ENCODE data around the gene ZNF778. TPM values are rescaled to one million over a fixed set of nuclear protein-coding genes. Genes with fewer than 3 reads are reported as not detected.

Gene ZNF778
- total RNA-seq, 1 donor, result 34.2 TPM

DNA sequence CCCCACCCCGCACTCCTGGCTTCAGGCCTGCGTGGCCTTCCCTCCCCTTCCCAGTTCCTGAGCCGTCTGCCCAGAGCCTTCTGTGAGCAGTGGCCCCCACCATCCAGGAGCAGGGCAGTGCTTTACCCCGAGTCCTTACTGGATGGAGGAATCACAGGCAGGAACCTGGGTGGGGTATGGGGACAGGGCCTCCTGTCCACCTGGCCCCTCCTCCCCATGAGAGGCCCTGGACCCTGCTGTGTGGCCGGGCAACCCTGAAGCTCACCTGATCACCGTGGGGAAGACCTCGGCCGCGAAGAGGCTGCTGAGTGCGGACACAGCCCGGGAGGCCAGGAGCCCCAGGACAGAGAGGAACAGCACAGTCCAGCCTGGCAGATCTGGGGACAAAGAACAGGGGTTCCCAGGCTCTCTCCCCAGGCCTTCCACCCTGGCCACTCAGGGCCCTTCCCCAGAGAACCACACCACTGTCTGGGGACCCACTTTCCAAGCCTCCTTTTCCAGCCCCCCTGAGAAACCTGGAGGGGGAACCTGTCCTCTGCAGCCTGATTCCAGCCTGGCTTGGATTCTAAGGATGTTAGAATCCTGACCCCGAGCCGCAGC, 20.4 kb upstream of the ZNF778 start:
- Histone ChIP-seq H3K9me3 (ENCODE audit: low read depth, low read length) (no peaks in the 10 kb centered on the region), H3K4me1 (ENCODE audit: insufficient read depth, low read length) (peaks cover 16% of the 10 kb centered on the region), H3K27me3 (ENCODE audit: insufficient read depth, low read length) (peaks cover 12% of the 10 kb centered on the region), H3K4me3 (ENCODE audit: low read length) (no peak overlapping the region)

DNA sequence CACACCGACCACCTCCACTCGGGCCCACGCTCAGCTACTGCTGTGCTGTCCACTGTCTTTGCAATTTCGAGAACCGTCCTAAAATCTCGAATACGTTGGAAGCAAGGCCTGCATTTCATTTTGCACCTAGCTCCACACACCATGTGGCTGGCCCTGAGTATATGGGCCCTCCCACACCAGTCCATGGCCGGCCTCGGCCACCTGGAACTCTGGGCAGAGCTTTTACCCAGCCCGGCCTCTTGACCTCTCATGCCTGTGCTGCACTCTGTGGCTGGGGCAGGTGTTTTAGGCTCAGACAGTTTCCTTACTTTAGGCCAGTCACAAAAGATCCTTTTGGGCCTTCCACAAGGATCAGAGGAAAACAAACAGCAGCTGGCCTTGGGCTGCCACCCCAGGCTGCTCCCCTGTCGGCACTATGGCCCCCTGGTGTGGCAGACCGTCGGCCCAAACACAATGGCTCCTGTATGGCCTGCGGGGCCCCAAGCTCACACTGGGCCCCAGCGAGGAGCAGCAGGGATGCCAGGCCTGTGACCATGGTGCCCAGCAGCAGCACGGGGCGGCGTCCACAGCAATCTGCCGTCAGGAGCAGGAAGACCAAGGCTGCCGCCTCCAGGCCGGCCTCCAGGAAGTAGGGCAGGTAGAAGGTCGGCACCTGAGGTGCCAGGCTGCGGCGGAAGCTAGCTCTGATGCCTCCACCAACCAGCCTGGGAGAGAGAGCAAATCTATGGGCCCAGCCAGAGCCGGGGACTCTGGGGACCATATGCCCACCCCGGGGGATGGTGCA, 19.7 kb upstream of the ZNF778 start:
- Histone ChIP-seq H3K4me1 (ENCODE audit: insufficient read depth, low read length) (peaks cover 14% of the 10 kb centered on the region), H3K27me3 (ENCODE audit: insufficient read depth, low read length) (peaks cover 19% of the 10 kb centered on the region), H3K9me3 (ENCODE audit: low read depth, low read length) (no peaks in the 10 kb centered on the region), H3K4me3 (ENCODE audit: low read length) (no peak overlapping the region)

DNA sequence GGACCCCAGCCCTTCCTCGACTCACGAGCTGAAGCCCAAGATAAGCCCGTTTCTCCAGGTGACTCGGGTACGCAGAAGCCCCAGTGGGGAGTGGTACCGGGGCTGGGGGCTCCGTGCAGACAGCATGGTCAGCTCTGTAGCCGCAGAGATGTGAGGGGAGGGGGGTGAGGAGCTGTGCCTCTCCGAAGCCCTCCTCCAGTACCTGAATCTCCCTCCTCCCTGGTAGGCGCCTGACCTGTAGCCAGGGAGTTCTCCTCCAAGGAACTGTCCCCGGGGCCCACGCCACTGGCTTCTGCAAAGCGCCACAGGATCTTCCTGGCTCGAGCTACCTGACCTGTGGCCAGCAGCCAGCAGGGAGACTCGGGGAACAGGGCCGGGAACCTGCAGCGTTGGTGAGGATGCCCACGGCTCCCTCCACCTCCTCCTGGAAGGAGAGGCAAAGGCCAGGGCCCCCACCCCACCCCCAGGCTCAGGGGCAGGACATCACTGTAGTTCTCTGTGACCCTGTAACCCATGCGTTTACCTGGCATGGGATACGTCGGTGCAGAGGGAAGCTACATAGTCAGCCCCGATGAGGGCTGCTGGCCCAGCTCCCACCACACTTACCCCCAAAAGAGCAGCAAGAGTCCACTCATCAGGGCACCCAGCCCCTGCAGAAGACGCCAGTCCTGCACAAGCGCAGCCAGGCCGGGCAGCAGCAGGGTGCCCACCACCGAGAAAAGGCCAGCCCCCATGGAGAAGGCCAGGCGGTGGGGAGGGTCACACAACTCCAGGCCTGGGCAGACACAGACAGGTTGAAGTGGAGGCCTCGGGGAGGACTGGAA, 18.9 kb upstream of the ZNF778 start:
- Histone ChIP-seq H3K4me3 (ENCODE audit: low read length) (no peak overlapping the region), H3K9me3 (ENCODE audit: low read depth, low read length) (no peaks in the 10 kb centered on the region), H3K27me3 (ENCODE audit: insufficient read depth, low read length) (peaks cover 27% of the 10 kb centered on the region), H3K4me1 (ENCODE audit: insufficient read depth, low read length) (peaks cover 14% of the 10 kb centered on the region)

DNA sequence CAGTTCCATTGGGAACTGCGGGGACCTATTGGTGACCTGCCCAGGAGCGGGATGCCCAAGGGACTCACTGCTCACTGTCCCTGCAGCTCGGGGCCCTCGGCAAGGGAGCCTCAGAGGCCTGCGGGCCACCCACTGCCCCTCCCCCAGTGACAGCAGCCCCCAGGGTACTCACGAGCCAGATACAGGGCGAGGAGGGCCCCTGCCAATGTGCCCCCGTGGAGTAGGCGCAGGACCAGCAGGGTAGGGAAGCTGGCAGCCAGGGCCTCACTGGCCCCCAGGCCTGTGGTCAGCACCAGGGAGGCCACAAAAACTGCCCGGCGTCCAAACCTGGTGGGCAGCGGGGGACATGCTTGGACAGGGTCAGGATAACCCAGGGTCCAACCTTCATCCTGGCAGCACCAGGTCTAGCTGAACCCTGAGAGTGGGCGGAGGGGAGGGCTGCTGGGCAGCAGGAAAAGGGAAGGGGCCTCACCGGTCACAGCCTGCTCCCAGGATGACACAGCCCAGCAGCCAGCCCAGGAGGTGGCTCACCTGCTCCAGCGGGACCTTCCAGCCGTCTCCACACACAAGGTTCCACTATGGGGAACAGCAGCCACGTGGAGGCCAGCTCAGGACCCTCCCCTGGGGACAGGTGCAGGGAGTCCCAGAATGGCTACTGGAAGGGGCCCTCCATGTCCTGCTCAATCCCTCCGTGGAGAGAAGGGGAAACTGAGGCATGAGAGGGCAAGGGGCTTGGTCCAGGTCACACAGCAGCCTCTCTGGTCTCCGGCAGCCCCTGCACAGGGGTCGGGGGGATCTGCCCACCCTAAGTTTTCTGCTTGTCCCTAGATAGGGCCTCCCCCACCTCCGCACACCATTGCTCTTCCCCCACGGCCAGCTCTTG, 18.0 kb upstream of the ZNF778 start:
- peaks cover 35% of the 10 kb centered on the region for H3K27me3 ChIP-seq (ENCODE audit: insufficient read depth, low read length)
- no peak overlapping the region for H3K4me3 ChIP-seq (ENCODE audit: low read length)

DNA sequence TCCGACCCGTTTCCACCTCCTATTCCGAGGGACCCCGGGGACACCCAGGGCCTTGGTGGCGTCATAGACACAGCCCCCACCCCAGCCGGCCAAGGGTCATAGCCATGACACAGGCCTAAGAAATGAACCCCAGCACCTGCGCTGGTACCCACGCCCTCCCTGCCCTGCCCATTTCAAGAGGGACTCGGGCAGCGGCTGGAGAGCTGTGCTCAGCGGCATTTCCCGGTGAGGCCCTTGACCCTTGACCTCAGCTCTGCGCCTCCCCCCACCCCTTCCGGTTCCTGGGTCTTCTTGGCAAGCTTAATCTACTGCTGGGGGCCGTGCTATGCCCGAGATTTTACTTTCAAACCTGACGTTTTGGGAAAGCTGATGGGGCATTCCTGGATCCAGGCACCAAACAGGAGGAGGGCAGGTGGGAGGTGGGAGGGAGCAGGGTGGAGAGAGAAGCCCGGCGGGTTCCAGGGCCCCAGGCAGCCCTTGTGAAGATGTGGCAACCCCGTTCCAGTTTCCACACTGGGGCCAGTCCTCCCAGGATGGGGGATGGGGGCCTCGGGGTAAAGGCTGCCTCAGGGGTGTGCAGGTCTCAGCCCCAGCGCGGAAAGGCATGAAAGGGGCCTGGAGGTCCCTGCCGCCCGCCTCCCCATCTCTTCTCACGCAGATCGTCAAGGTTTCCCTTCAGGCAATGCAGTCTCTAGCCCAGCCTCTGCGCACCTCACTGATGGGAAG, 17.2 kb upstream of the ZNF778 start, which contains the start of gene SLC22A31:
SLC22A31 (minus strand) TSS at position 414 of the 726 bp plus-strand sequence; CDS start at position 378, 36 bp downstream.
- no peak within 1 kb of the TSS for H3K4me3 ChIP-seq (ENCODE audit: low read length)
- H3K27me3 ChIP-seq (ENCODE audit: insufficient read depth, low read length), result peaks cover 39% of the 10 kb centered on the region
- H3K9me3 ChIP-seq (ENCODE audit: low read depth, low read length), result no peaks in the 10 kb centered on the region
- peaks cover 14% of the 10 kb centered on the region for H3K4me1 ChIP-seq (ENCODE audit: insufficient read depth, low read length)

More for the DNA sequence above, 18.0 kb upstream of the ZNF778 start:
- H3K4me1 ChIP-seq (ENCODE audit: insufficient read depth, low read length), result peaks cover 14% of the 10 kb centered on the region
- H3K9me3 ChIP-seq (ENCODE audit: low read depth, low read length), result no peaks in the 10 kb centered on the region

DNA sequence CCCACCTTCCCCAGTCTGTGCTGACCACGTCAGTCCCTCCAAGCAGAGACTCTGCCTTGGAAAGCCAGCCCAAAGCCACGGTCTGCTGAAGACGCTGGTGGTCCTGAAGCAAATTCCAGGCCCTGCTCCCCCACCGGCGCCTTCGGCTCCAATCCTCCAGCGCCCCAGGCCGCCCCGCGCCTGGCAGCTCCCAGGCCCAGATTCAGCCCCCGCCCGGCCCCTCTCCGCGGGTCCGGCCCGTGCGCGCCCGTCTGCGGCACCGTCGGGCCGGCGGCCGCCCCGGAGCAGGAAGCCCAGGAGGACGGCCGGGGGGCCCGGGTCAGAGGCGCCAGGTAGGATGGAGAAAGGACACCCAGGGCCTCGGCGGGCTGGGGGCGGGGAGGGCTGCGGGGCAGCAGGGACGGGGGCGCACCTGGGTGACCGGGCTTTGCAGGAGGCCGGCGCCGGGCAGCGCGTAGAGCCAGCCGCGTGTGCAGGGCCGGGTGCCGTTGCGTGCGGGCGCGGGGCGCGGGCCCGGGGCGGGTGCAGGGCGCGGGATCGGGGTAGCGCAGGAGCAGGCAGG, 16.6 kb upstream of the ZNF778 start:
- Histone ChIP-seq H3K4me1 (ENCODE audit: insufficient read depth, low read length) (peaks cover 14% of the 10 kb centered on the region), H3K27me3 (ENCODE audit: insufficient read depth, low read length) (peaks cover 39% of the 10 kb centered on the region), H3K4me3 (ENCODE audit: low read length) (no peak overlapping the region), H3K9me3 (ENCODE audit: low read depth, low read length) (no peaks in the 10 kb centered on the region)

DNA sequence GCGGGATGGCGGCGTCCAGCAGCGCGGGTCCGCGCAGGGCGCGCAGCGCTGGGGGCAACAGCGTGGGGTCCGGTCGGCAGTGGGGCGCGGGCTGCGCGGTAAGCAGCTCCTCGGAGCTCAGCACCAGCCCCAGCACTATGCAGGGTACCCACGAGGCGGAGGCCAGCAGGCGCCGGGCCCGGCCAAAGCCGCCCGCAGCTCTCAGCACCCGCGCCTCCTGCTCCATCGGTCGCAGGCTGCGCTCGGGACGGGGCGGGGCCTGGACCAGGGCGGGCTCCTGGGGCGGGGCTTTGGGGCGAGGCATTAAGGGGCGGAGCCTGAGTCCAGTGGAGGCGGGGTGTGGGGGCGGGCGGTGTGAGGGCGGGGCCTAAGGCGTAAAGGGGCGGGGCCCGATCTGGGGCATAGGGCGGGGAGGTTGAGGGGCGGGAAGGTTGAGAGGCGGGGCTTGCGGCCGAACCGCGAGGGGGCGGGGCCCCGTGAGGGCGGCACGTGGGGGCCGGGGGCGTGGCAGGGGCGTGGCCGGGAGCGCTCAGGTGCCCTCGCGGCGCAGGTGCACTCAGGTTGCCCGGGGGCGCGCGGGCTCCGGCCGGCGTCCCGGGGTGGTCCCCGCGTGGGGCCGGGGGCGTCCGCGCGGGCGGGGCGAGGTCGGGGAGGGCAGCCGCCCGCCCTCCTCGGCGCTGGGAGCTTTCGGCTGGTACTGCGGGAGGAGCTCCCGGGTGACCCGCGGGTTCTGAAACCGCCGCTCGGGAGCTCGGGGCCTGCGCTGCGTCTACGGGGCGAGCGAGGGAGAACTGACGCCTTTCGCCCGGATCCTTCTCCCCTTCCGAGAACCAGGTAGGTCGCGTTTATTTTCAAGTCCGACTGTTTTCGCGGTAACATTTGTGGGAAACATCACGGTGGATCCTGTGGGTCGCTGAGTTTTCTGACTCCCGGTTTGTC, 15.8 kb upstream of the ZNF778 start:
- no peaks in the 10 kb centered on the region for H3K9me3 ChIP-seq (ENCODE audit: low read depth, low read length)
- H3K27me3 ChIP-seq (ENCODE audit: insufficient read depth, low read length), result peaks cover 39% of the 10 kb centered on the region
- no peak overlapping the region for H3K4me3 ChIP-seq (ENCODE audit: low read length)
- H3K4me1 ChIP-seq (ENCODE audit: insufficient read depth, low read length), result peaks cover 14% of the 10 kb centered on the region

DNA sequence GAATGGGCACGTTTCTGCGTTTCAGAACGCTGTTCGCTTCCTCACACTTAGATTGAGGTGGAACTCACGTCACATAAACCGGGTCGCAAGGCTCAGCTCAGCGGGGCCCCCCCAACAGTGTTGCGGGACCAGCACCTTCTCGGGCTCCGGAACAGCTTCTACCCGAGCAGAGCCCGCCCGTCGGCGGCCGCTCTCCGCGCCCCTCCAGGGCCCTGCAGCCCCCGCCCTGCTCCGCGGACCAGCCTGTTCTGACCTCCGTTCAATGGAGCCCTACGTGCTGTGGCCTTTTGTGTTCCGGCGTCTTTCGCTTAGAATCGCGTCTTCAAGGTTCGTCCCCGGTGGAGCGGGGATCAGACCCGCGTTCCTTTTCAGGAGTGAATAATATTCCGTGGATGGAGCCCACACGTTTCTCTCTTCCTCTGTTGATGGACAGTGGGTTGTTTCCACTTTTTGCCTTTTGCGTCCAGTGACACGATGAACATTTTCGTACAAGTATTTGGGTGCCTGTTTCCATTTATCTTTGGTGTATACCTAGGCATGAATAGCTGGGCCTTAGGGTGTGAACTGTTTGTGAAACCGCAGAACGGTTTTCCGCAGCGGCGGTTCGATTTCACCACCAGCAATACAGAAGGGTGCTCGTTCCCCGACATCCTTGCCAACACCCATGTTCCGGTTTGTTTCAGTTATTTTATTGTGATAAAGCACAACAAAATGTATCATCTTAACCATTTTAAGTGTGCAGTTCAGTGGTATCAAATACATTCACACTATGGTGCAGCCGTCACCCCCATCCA, 14.9 kb upstream of the ZNF778 start:
- Histone ChIP-seq H3K4me3 (ENCODE audit: low read length) (no peak overlapping the region), H3K27me3 (ENCODE audit: insufficient read depth, low read length) (peaks cover 39% of the 10 kb centered on the region), H3K9me3 (ENCODE audit: low read depth, low read length) (no peaks in the 10 kb centered on the region), H3K4me1 (ENCODE audit: insufficient read depth, low read length) (peaks cover 14% of the 10 kb centered on the region)

DNA sequence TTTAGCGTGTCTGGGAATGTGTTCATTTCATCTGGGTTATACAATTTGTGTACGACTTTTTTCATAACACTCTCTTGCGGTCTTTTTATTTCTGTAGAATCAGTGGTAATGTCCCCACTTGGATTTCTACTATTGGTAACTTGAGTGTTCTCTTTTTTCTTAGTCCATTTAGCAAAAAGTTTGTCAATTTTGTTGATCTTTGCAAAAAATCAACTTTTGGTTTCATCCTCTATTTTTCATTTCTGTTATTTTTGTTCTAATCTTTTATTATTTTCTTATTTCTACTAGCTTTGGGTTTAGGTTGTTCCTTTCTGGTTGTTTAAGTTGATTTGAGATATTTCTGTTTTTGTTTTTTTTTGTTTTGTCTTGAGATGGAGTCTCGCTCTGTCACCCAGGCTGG, 9.5 kb upstream of the ZNF778 start:
- no peak overlapping the region for H3K4me3 ChIP-seq (ENCODE audit: low read length)
- H3K4me1 ChIP-seq (ENCODE audit: insufficient read depth, low read length), result no peaks in the 10 kb centered on the region
- H3K27me3 ChIP-seq (ENCODE audit: insufficient read depth, low read length), result peaks cover 19% of the 10 kb centered on the region
- no peaks in the 10 kb centered on the region for H3K9me3 ChIP-seq (ENCODE audit: low read depth, low read length)

DNA sequence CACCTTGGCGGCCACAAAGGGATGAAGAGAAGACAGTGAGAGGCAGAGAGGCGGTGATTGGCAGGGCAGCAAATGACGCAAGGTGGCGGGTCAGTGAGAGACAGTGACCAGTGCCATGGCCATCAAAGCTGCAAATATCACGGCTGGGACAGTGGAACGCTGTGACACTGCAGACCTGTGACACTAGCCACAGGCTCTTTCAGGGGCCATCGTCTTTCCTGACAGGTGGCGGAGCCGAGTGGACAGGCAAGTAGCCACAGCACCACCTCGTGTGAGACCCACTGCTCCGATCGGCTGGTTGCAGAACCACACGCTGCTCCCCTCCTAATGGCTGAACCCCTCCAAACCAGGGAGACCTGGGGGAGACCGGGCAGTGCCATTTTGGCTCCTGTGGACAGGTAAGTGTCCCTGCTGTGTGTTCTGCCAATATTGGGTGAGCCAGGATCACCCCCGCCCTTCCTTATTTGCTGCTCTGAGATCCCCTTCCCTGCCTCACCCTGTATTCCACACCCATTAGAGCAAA, 7.9 kb upstream of the ZNF778 start:
- Histone ChIP-seq H3K4me1 (ENCODE audit: insufficient read depth, low read length) (no peaks in the 10 kb centered on the region), H3K9me3 (ENCODE audit: low read depth, low read length) (no peaks in the 10 kb centered on the region), H3K4me3 (ENCODE audit: low read length) (no peak overlapping the region), H3K27me3 (ENCODE audit: insufficient read depth, low read length) (peaks cover 3% of the 10 kb centered on the region)

DNA sequence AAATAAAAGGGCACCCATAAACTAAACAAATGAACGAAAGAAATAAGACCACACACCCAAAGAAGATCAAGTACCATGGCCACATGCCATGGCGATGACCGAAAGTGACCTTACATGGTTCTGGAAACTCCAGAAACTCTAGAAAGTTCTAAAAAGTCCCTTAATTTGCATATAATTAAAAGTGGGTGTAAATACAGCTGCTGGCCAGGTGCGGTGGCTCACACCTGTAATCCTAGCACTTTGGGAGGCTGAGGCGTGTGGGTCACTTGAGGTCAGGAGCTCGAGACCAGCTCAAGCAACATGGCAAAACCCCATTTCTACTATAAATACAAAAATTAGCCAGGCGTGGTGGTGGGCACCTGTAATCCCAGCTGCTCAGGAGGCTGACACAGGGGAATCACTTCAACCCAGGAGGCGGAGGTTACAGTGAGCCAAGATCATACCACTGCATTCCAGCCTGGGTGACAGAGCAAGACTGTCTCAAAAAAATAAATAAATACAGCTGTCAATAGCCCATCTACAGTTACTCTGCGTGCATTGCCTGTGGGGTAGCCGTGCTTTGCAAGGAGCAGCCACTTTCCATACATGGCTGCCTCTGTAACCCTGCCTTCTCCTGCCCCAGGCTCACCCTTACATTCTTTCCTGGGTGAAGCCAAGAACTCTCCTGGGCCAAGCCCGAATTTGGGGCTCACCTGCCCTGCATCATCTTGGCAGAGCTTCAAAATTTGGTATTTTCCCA, 7.2 kb upstream of the ZNF778 start:
- Histone ChIP-seq H3K4me3 (ENCODE audit: low read length) (no peak overlapping the region), H3K9me3 (ENCODE audit: low read depth, low read length) (no peaks in the 10 kb centered on the region), H3K27me3 (ENCODE audit: insufficient read depth, low read length) (no peaks in the 10 kb centered on the region), H3K4me1 (ENCODE audit: insufficient read depth, low read length) (no peaks in the 10 kb centered on the region)
